GM21526 (cell line): Measurements from ENCODE around the gene CD1B.
"Not testable (repeated sequence)": the region's sequence is repeated elsewhere in the genome, so short reads cannot be mapped to it uniquely, and the experiment has no call there.

Experiments used
- ATAC-seq: cut with Tn5 transposase; IDR thresholded peaks from one replicate; pipeline ENCODE4 v1.9.1; 2021; ENCODE audit warnings: moderate library complexity; ENCODE audit not compliant: unreplicated experiment, low FRiP score

CD1B gene

DNA sequence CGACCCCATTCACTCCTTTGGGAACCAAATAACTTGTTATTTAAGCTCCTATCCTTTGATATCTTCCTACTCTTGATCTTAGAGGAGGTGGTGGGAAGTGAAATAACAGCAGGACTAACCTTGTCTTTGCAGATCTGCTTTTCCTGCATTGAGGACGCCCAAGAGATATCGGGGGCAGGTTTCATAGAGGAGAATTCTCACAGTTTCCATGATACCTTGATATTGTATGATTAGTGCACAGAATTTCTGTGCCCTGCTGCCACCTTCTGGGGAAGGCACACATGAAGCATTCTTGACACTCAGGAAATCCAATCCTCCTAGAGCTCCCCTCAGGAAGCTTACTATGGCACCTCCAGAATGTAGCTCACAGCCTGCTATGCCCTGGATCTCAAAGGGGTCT, 1.6 kb downstream of the CD1B start:
- ATAC-seq, result no peak

DNA sequence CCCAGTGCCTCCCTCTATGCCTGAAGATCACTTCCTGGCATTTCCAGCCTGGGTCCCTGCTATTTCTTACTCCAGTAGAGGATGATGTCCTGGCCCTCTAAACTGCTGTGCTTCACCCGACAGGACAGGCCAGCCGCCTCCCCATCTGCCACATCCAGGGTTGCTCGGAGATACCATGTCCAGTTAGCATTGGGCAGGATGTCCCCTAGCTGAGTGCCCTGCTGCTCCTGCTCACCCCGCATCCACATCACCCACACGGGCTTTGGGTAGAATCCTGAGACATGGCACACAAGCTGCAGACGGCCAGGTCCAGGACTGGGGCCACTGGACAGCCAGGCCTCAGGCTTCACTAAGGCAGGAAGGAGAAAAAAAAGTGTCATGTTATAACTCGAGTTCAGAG, 2.0 kb downstream of the CD1B start:
- ATAC-seq, result no peak

DNA sequence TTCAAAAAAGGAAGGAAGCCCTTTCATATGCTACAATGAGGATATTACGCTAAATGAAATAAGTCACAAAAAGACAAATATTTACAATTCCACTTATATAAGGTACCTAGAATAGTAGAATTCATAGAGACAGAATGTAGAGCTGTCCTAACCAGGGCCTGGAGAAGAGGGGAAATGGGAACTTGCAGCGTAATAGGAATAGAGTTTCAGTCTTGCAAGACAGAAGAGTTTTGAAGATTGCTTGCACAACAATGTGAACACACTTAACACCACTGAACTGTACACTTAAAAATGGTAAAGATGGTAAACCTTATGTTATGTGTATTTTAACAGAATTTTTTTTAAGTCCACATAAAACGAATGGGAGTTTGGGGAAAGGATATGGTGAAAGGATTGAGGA, 2.9 kb downstream of the CD1B start:
- ATAC-seq, result no peak

DNA sequence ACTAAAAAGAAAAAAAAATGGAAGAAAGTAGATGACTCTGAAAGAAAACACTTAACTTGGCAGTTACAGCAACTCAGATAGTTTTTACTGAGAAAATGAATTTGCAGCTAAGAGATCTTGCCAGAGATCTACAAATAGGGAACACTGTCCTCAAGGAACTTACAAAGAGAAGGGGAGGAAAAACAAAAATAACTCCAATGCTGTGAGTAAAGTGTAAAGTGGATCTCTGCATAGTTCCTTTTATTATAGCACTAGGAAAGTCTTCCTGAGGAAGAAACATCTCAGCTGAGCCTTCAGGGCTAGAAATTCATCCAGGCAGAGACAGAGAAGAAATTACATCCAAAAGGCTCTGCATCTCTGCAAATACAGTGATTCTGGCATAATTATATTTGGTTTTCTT, 3.9 kb downstream of the CD1B start:
- ATAC-seq, result no peak

DNA sequence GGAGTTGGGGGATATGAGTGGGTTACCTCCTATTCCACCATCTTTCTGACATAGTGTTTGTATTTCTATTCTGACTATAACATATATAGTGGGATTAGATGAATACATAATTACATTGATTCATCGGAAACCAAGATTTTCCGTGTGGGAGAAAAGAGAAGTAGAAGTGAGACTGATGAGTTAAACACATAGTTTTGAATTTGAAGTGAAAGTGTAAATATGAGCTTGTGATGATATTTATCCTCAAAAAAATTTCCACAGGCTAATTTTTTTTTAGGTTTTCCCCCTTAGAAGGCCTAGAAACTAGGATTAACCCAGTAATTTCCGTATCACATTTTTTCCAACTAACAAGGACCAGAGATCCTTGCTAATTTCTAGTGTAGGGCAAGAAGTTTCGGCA, 6.9 kb downstream of the CD1B start:
- no peak for ATAC-seq

DNA sequence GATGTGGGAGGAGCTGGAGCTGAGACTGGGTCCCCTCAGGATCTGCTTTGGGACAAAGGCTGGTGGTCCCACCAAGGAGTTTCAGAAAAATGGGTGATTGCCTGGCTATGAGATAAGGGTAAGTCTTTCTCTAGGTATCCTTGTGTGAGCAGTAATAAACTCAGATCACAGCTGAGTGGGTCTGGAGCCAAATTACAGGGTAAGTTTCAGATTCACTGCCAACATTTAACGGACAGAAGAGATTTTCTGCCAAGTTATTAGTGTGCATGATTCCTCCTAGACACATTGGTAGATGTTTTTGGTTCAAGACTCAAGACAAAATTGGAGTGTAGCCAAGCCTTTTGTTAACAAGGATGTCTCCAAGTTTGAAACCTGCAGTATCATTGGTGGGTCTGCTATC, 7.5 kb downstream of the CD1B start:
- ATAC-seq, result no peak

DNA sequence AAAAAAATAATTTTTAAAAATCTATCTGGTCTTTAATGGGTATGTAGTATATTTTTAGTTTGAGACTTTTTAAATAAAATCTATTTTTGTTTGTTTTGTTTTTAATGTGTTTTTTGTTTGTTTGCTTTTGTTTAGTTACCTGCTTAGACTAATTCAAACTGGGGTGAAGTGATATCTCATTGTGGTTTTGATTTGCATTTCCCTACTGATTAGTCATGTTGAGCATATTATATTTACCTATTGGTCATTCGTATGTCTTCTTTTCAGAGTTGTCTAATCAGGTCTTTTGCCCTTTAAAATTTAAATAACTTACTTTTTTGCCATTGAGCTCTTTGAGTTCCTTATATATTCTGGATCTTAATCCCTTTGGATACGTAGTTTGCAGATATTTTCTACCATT, 20.3 kb downstream of the CD1B start:
- ATAC-seq, result no peak

DNA sequence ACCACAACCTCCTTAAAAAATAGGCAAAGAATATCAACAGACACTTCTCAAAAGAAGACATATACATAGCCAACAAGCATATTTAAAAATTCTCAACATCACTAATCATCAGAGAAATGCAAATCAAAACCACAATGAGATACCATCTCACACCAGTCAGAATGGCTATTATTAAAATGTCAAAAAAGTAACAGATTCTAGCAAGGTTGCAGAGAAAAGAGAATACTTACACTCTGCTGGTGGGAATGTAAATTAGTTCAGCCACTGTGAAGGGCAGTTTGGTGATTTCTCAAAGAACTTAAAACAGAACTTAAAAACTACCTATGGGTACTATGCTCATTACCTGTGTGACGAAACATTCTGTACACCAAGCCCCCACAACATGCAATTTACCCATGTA, 20.7 kb downstream of the CD1B start:
- no peak for ATAC-seq

DNA sequence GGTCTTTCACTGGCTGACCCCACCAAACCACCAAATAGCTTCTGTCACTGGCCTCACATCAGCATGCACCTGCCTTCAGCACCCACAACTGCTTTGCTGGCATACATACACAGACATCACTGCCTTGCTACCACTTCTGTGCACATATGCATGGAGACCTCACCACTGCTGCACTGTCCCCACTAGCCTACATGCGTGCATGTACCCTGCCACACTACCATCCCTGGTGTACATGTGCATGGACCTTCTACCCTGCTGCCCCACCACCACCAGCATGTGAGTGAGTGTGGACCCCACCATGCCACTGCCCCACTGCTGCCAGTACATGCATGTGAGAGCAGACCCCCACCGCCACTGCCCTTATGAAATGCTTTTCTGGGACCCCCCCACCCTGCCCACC, 35.5 kb downstream of the CD1B start:
- no peak for ATAC-seq

DNA sequence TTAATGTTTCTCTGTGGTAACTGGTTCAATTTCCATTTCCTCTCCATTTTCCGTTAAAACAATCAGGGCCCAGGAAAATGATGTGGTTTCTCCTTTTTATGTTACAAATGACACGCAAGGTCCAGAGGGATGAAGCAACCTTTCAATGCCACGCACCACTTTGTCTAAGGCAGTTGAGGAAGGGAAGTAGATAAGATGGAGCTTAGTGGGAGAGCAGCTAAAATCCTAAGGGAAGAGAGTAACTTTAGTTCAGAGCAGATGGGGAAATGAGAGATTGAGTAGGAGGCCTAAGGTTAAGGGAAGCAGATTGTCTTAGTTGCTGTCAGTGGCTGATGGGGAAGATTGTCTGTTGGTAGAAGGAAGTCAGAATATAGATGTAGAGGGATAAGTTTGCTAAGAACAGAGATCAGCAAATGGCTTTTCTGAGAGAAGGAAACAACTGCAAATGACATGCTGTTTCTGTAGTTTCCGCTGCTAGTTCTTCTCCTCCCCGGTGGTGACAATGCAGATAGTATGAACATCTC, 40.9 kb downstream of the CD1B start:
- no peak for ATAC-seq

DNA sequence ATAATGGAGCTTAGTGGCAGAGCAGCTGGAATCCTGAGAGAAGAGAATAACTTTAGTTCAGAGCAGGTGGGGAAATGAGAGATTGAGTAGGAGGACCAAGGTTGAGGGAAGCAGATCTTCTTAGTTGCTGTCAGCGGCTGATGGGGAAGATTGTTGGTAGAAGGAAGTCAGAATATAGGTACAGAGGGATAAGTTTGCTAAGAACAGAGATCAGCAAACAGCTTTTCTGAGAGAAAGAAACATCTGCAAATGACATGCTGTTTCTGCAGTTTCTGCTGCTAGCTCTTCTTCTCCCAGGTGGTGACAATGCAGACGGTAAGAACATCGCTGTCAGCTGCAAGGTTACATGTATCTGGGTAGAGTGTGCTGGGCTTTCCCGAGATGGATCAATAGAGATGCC, 41.5 kb downstream of the CD1B start, which contains the start of gene CD1C:
Gene CD1C, plus strand, starts transcription at position 113 of the 400 bp plus-strand sequence. Its CDS starts 142 bp downstream, at position 255.
- peak; percentile 21 for ATAC-seq

DNA sequence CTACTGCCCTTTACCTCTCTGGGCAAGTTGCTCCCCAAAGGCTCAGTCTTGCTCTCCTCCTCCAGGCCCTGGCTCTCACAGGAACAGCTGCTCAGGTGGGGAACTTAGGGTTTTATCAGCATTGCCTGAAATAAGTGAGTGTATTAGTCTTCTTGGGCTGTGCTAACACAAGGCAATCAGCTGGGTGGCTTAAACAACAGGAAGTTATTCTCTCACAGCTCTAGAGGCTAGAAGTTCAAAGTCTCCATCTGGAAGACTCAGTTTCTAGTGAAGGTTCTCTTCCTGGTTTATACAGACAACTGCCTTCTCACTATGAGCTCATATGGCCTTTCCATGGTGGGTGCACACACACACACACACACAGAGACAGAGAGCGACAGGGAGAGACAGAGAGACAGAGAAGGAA, 44.4 kb downstream of the CD1B start:
- no peak for ATAC-seq

DNA sequence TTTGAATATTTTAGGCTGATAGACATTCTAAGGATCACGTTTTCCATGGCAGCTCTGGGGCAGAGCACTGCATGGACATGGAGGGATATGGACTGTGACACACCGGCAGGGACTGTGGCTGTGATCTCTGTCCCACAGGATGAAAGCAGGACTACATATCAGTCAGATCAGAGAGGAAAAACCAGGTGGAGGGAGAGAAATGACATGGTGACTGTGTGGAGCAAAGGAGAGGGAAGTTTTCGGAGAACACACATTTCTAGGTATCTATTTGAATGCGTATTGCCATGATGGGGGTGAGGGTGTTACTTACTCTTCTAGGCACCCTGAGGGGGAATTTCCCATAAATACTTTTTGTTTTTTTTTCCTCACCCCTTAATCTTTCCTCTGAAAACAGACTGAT, 44.8 kb downstream of the CD1B start:
- no peak for ATAC-seq

DNA sequence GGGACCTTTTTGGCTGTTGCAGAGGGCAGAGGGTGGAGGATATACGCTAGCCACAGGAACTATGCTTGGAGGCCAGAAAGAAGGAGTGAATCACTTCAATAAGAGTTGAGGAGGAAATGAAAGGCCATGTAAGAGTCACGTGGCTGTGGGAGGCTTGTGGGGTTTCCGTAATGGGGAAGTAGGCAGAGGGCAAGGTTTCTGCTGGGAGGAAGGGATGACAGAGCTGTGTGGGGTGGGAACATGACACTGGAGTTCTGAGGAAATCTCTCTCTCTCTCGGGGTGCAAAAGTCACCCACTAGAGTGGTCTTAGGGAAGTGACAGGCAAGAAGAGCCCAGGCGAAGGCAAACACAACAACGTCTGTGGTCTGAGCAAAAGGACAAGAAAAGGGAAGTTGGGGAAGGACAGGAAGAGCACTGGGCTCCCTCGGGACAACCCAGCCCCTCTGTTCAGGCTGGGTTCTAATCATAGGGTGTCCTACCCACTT, 45.5 kb downstream of the CD1B start:
- peak; percentile 66 for ATAC-seq

DNA sequence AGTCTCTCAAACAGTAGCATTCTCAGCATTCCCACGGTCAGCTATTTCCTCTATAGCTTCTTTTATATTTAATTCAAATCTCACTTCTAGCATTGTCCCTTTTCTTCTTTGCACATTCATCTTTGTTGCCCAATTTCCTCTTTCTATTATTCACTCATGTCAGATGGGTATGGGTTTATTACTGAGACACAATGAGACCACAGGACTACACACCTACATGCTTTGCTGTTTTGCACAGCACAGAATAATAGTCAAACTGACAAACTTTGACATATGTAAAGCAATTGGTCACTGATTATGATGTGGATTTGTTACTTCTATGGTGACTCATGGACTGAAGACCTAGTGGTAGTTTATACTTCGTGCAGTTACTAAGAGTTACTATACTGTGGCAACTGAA, 47.4 kb downstream of the CD1B start:
- no peak for ATAC-seq

DNA sequence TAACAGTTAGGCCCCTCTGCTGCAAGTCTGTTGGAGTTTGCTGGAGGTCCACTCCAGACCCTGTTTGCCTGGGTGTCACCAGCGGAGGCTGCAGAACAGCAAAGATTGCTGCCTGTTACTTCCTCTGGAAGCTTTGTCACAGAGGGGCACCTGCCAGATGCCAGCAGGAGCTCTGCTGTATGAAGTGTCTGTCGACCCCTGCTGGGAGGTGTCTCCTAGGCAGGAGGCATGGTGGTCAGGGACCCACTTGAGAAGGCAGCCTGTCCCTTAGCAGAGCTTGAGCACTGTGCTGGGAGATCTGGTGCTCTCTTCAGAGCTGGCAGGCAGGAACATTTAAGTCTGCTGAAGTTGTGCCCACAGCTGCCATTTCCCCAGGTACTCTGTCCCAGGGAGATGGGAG, 48.9 kb downstream of the CD1B start:
- not testable (repeated sequence) for ATAC-seq
